ENCODE results near the gene CRELD2. TPM values are rescaled to one million over a fixed set of nuclear protein-coding genes. Genes with fewer than 3 reads are reported as not detected.

Gene CRELD2
- total and polyA plus RNA-seq, 4 donors: 12.6 to 43.5 (median 36.4) TPM

- intact Hi-C loops (cut with DNase I): loop anchor here (2.0 to 10.0 kb wide), 4 partner anchors 33 to 235 kb away; partner anchors contain the start of gene SELENOO (in 1 of the 2)
- Histone ChIP-seq H3K9me3 (ENCODE audit: control insufficient read depth, low read length) (no peaks in the 10 kb centered on the region), H3K36me3 (ENCODE audit: control insufficient read depth in 1 of 2, insufficient read depth in 2 of 2, low read length in 1 of 2) (no peaks in the 10 kb centered on the region), H3K27ac (ENCODE audit: low read depth in 1 of 2, low read length in 2 of 2) (peak overlapping the region in 1 of 2 donors; percentile 25), H3K4me3 (ENCODE audit: low read length in 2 of 2) (no peak overlapping the region), H3K27me3 (ENCODE audit: control insufficient read depth in 1 of 2, insufficient read depth in 2 of 2, low read length in 1 of 2) (no peaks in the 10 kb centered on the region), H3K4me1 (ENCODE audit: control insufficient read depth in 1 of 2, insufficient read depth in 2 of 2, low read length in 2 of 2) (no peaks in the 10 kb centered on the region)
- ATAC-seq (ENCODE audit: low FRiP score): no peak
- WGBS, 2 donors: 84 to 89% methylated on average over 8 of the region's 8 CpGs
- DNase-seq: peak; percentile 49 to 69
Observed at GRCh38 chr22:49969751-49970527, 51.5 kb downstream of the CRELD2 start.

GRCh38 chr22:49970528-49971231 is 52.2 kb downstream of the CRELD2 start:
- peak overlapping the region; percentile 9 to 14 for H3K4me3 ChIP-seq (ENCODE audit: low read length in 2 of 2)
- no peaks in the 10 kb centered on the region for H3K9me3 ChIP-seq (ENCODE audit: control insufficient read depth, low read length)
- DNase-seq (peak; percentile 98 to 99), ATAC-seq (ENCODE audit: low FRiP score) (peak; percentile 93)
- no peaks in the 10 kb centered on the region for H3K4me1 ChIP-seq (ENCODE audit: control insufficient read depth in 1 of 2, insufficient read depth in 2 of 2, low read length in 2 of 2)
- intact Hi-C loops (cut with DNase I): loop anchor here (2.0 to 10.0 kb wide), 2 partner anchors 34 to 46 kb away; no protein-coding TSS in a partner anchor
- H3K27me3 ChIP-seq (ENCODE audit: control insufficient read depth in 1 of 2, insufficient read depth in 2 of 2, low read length in 1 of 2): no peaks in the 10 kb centered on the region
- H3K36me3 ChIP-seq (ENCODE audit: control insufficient read depth in 1 of 2, insufficient read depth in 2 of 2, low read length in 1 of 2): no peaks in the 10 kb centered on the region
- WGBS, 2 donors: 8 to 9% methylated on average over 32 of the region's 32 CpGs
- peak overlapping the region in 1 of 2 donors; percentile 25 for H3K27ac ChIP-seq (ENCODE audit: low read depth in 1 of 2, low read length in 2 of 2)

GRCh38 chr22:49971232-49972162 is 53.1 kb downstream of the CRELD2 start:
- Histone ChIP-seq H3K4me1 (ENCODE audit: control insufficient read depth in 1 of 2, insufficient read depth in 2 of 2, low read length in 2 of 2) (no peaks in the 10 kb centered on the region), H3K27ac (ENCODE audit: low read depth in 1 of 2, low read length in 2 of 2) (no peak overlapping the region), H3K27me3 (ENCODE audit: control insufficient read depth in 1 of 2, insufficient read depth in 2 of 2, low read length in 1 of 2) (no peaks in the 10 kb centered on the region), H3K4me3 (ENCODE audit: low read length in 2 of 2) (peak overlapping the region; percentile 9 to 14), H3K9me3 (ENCODE audit: control insufficient read depth, low read length) (no peaks in the 10 kb centered on the region), H3K36me3 (ENCODE audit: control insufficient read depth in 1 of 2, insufficient read depth in 2 of 2, low read length in 1 of 2) (no peaks in the 10 kb centered on the region)
- intact Hi-C loops (cut with DNase I): loop anchor here (2.0 to 10.0 kb wide), 2 partner anchors 35 to 47 kb away; no protein-coding TSS in a partner anchor
- DNase-seq (peak; percentile 89 to 94), ATAC-seq (ENCODE audit: low FRiP score) (peak; percentile 68)
- WGBS, 2 donors: 5 to 6% methylated on average over 55 to 81 of the region's 81 CpGs

GRCh38 chr22:49972163-49973017 is 54.0 kb downstream of the CRELD2 start:
- no peak for ATAC-seq (ENCODE audit: low FRiP score)

GRCh38 chr22:49973018-49973961 is 54.9 kb downstream of the CRELD2 start:
- DNase-seq (peak in 1 of 2 donors; percentile 2), ATAC-seq (ENCODE audit: low FRiP score) (no peak)
- H3K4me1 ChIP-seq (ENCODE audit: control insufficient read depth in 1 of 2, insufficient read depth in 2 of 2, low read length in 2 of 2): no peaks in the 10 kb centered on the region
- H3K27ac ChIP-seq (ENCODE audit: low read depth in 1 of 2, low read length in 2 of 2): no peak overlapping the region
- H3K4me3 ChIP-seq (ENCODE audit: low read length in 2 of 2): no peak overlapping the region
- 91 to 92% methylated on average over 5 of the region's 5 CpGs for WGBS, 2 donors
- no peaks in the 10 kb centered on the region for H3K27me3 ChIP-seq (ENCODE audit: control insufficient read depth in 1 of 2, insufficient read depth in 2 of 2, low read length in 1 of 2)
- intact Hi-C loops (cut with DNase I): loop anchor here in 1 of 2 donors (10.0 kb wide), 1 partner anchor 48 kb away; no protein-coding TSS in a partner anchor
- no peaks in the 10 kb centered on the region for H3K9me3 ChIP-seq (ENCODE audit: control insufficient read depth, low read length)
- no peaks in the 10 kb centered on the region for H3K36me3 ChIP-seq (ENCODE audit: control insufficient read depth in 1 of 2, insufficient read depth in 2 of 2, low read length in 1 of 2)

More at GRCh38 chr22:49972163-49973017, 54.0 kb downstream of the CRELD2 start:
- 34 to 37% methylated on average over 32 to 45 of the region's 45 CpGs for WGBS, 2 donors
- no peaks in the 10 kb centered on the region for H3K36me3 ChIP-seq (ENCODE audit: control insufficient read depth in 1 of 2, insufficient read depth in 2 of 2, low read length in 1 of 2)
- DNase-seq: peak; percentile 53 to 78
- no peaks in the 10 kb centered on the region for H3K27me3 ChIP-seq (ENCODE audit: control insufficient read depth in 1 of 2, insufficient read depth in 2 of 2, low read length in 1 of 2)
- no peaks in the 10 kb centered on the region for H3K9me3 ChIP-seq (ENCODE audit: control insufficient read depth, low read length)
- no peaks in the 10 kb centered on the region for H3K4me1 ChIP-seq (ENCODE audit: control insufficient read depth in 1 of 2, insufficient read depth in 2 of 2, low read length in 2 of 2)
- H3K4me3 ChIP-seq (ENCODE audit: low read length in 2 of 2): no peak overlapping the region
- intact Hi-C loops (cut with DNase I): loop anchor here in 1 of 2 donors (10.0 kb wide), 1 partner anchor 48 kb away; no protein-coding TSS in a partner anchor
- H3K27ac ChIP-seq (ENCODE audit: low read depth in 1 of 2, low read length in 2 of 2): no peak overlapping the region

- 44 to 48% methylated on average over 11 to 17 of the region's 17 CpGs for WGBS, 2 donors
- intact Hi-C loops (cut with DNase I): loop anchor here in 1 of 2 donors (5.0 to 10.0 kb wide), 2 partner anchors 51 to 57 kb away; no protein-coding TSS in a partner anchor
Observed at GRCh38 chr22:49975543-49976389, 57.3 kb downstream of the CRELD2 start.

More at GRCh38 chr22:49975543-49976389, 57.3 kb downstream of the CRELD2 start:
- ATAC-seq (ENCODE audit: low FRiP score) (no peak), DNase-seq (peak; percentile 50 to 73)
- no peaks in the 10 kb centered on the region for H3K4me1 ChIP-seq (ENCODE audit: control insufficient read depth in 1 of 2, insufficient read depth in 2 of 2, low read length in 2 of 2)
- no peaks in the 10 kb centered on the region for H3K27me3 ChIP-seq (ENCODE audit: control insufficient read depth in 1 of 2, insufficient read depth in 2 of 2, low read length in 1 of 2)
- H3K4me3 ChIP-seq (ENCODE audit: low read length in 2 of 2): no peak overlapping the region
- no peaks in the 10 kb centered on the region for H3K36me3 ChIP-seq (ENCODE audit: control insufficient read depth in 1 of 2, insufficient read depth in 2 of 2, low read length in 1 of 2)
- no peak overlapping the region for H3K27ac ChIP-seq (ENCODE audit: low read depth in 1 of 2, low read length in 2 of 2)
- H3K9me3 ChIP-seq (ENCODE audit: control insufficient read depth, low read length): no peaks in the 10 kb centered on the region
